ENCODE measurements around the gene TMED1. TPM values are rescaled to one million over a fixed set of nuclear protein-coding genes. Genes with fewer than 3 reads are reported as not detected.

TMED1 gene
- total and polyA plus RNA-seq, 2 of the 4 experiments (the other 2 are of a cell fraction) = 37.6 to 41.4 TPM

DNA sequence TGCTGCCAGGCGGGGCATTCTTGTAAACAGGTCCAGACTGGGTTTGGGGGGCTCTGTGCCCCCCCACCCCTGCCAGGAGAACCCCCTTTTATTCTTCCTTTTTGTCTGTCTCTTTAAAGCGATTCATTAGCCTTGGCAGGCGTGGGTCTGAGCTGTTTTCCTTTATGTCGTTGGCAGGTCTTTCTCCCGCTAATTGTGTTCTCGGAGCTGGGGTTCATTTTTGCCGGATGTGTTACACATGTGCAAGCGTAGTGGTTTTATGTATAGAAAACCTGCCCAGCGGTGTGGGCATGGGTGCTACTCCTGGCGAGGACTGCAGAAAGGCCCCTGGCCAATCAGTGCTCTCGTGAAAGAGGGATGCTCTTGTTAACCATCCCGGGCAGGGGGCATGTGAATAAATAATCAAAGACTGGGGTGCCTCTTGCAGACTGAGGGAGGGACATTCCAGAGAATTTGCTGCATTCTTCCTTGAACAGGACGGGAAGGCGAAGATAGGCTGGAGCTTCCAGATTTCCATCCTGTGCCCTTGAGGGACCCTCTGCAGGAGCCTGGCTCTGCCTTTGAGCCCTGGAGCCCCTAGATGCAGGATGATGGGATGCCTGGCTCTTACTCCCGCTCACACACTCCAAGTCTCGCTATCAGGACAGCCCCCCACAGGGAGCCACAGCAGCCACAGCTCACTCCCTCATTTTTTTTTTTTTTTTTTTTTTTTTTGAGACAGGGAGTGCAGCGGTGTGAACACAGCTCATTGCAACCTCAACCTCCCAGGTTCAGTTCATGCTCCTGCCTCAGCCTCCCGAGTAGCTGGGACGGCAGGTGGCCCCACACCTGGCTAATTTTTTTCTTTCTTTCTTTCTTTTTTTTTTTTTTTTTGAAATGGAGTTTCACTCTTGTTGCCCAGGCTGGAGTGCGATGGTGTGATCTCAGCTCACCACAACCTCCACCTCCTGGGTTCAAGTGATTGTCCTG is 49.5 kb upstream of the TMED1 start (continued):
- TF ChIP-seq, protein P1, sequence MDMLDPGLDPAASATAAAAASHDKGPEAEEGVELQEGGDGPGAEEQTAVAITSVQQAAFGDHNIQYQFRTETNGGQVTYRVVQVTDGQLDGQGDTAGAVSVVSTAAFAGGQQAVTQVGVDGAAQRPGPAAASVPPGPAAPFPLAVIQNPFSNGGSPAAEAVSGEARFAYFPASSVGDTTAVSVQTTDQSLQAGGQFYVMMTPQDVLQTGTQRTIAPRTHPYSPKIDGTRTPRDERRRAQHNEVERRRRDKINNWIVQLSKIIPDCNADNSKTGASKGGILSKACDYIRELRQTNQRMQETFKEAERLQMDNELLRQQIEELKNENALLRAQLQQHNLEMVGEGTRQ (IDR thresholded peaks at IDR 0.05; ENCODE audit: low read depth, low read length) = no peak

DNA sequence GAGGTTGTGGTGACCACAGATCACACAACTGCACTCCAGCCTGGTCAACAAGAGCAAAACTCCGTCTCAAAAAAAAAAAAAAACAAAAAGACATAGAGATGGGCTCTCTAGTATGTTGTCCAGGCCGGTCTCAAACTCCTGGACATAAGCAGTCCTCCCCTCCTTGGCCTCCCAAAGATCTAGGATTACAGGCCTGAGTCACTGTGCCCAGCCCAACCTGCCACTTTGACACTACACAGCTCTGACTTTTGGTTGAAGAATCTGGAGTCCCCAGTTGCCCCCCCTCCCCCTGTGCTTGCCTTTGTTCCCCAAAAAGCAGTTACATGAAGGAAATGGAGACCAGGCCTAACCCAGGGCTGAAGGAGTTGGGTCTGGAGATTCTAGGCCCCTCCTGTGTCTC is 48.3 kb upstream of the TMED1 start:
- Histone ChIP-seq H3K9ac (ENCODE audit: low read depth, low read length) (no peak overlapping the region), H2AFZ (replicated peaks; ENCODE audit: low read length, poor library complexity) (peak overlapping the region; percentile 18), H3K4me1 (ENCODE audit: control insufficient read depth, insufficient read depth, low read length) (peaks cover 16% of the 10 kb centered on the region), H3K79me1 (ENCODE audit: low read depth in 1 of 2, low read length in 2 of 2) (peaks cover 22 to 94% of the 10 kb centered on the region in 2 experiments), H3K4me2 (ENCODE audit: low read depth, low read length) (0 out of 2 replicates have a peak overlapping the region, but pooled peaks have one; percentile 45), H3K18ac (ENCODE audit: low read depth, low read length) (no peak overlapping the region), H3K27me3 (ENCODE audit: control insufficient read depth, insufficient read depth, low read length) (no peaks in the 10 kb centered on the region), H3K9me1 (ENCODE audit: insufficient read depth, low read length) (peaks cover 37% of the 10 kb centered on the region), H2AK5ac (ENCODE audit: low read depth, low read length) (no peak overlapping the region), H3K36me3 (ENCODE audit: control insufficient read depth, insufficient read depth, low read length) (0 out of 2 replicates have a peak, but pooled peaks cover 2% of the 10 kb centered on the region), H2BK120ac (ENCODE audit: low read depth, low read length) (no peak overlapping the region), H4K91ac (ENCODE audit: insufficient read depth, low read depth, low read length) (no peak overlapping the region), H3K4me3 (ENCODE audit: insufficient read depth, low read depth, low read length) (no peak overlapping the region), H3K23ac (ENCODE audit: low read depth, low read length) (no peak overlapping the region), H2BK15ac (ENCODE audit: low read depth, low read length) (no peak overlapping the region), H2BK20ac (ENCODE audit: low read depth, low read length) (no peak overlapping the region), H4K20me1 (ENCODE audit: insufficient read depth, low read length) (peaks cover 74% of the 10 kb centered on the region), H2AK9ac (replicated peaks; ENCODE audit: low read depth, low read length, poor library complexity) (peak overlapping the region; percentile 73), H3K9me3 (ENCODE audit: control insufficient read depth, insufficient read depth, low read length) (no peaks in the 10 kb centered on the region), H3K56ac (ENCODE audit: extremely low read depth, insufficient read depth, low read length) (no peak overlapping the region), H3K27ac (ENCODE audit: insufficient read depth, low read length) (peak overlapping the region; percentile 24; the same call in 1 of the 2 replicates), H2BK5ac (ENCODE audit: low read depth, low read length, poor library complexity, severe bottlenecking) (peak overlapping the region; percentile 15), H3K4ac (ENCODE audit: low read depth, low read length) (peak overlapping the region; percentile 31), H4K5ac (ENCODE audit: low read depth, low read length) (0 out of 2 replicates have a peak overlapping the region, but pooled peaks have one; percentile 19), H4K8ac (ENCODE audit: low read depth in 2 of 2, low read length in 2 of 2) (no peak overlapping the region), H3K14ac (replicated peaks; ENCODE audit: low read depth, low read length) (no peak overlapping the region)
- intact Hi-C loops (cut with micrococcal nuclease) = no loop called here
- ATAC-seq (ENCODE audit: low read depth) = peak; percentile 77
- dilution Hi-C loops (cut with HindIII; ENCODE audit: low sequenced_read_pairs, unreplicated experiment) = no loop called here
- CTCF ChIA-PET = interaction anchor here (0.7 to 1.0 kb wide), 2 partner anchors 20 to 26 kb away, joined by 3 read pairs; no protein-coding TSS in a partner anchor
- in situ Hi-C loops (cut with MboI; ENCODE audit: low sequenced_read_pairs) = no loop called here
- no TSS peak for BruUV-seq (replicated peaks)
- POLR2A ChIA-PET (ENCODE audit: unreplicated experiment) = interaction anchor here (0.6 kb wide), 1 partner anchor 331 kb away, joined by 7 read pairs; no protein-coding TSS in a partner anchor
- WGBS, 2 experiments (ENCODE audit: extremely low coverage in 2 of 2, insufficient read length in 1 of 2) = 100% methylated on average over 1 of the region's 2 CpGs; no CpG with 5 or more reads in 1 of the 2 experiments
- peak; percentile 29; the same call in 1 of the 2 replicates for TF ChIP-seq MAZ (IDR thresholded peaks at IDR 0.05; ENCODE audit: borderline replicate concordance, low read depth, low read length)
- TF ChIP-seq MXI1 (IDR thresholded peaks at IDR 0.05; ENCODE audit: borderline replicate concordance, low read depth, low read length) = no peak
- no peak for TF ChIP-seq CEBPB (IDR thresholded peaks at IDR 0.05; ENCODE audit: low read depth, low read length)
- no peak for TF ChIP-seq CHD1 (IDR thresholded peaks at IDR 0.05; ENCODE audit: low read depth, low read length)
- TF ChIP-seq BHLHE40 (IDR thresholded peaks at IDR 0.05; ENCODE audit: low read depth, low read length) = no peak
- peak; percentile 39; the same call in 1 of the 2 replicates for TF ChIP-seq FOS (IDR thresholded peaks at IDR 0.05; ENCODE audit: low read depth, low read length)
- TF ChIP-seq NFE2L2 (IDR thresholded peaks at IDR 0.05; ENCODE audit: low read depth, low read length) = no peak
- no peak for TF ChIP-seq RFX5 (IDR thresholded peaks at IDR 0.05; ENCODE audit: low read depth, low read length)
- TF ChIP-seq, protein P1 (IDR thresholded peaks at IDR 0.05; ENCODE audit: low read depth, low read length) = no peak
- no peak for TF ChIP-seq RAD21 (IDR thresholded peaks at IDR 0.05; ENCODE audit: low read length)
- DNase-seq = peak; percentile 77
